HepG2 (cell line): ENCODE results near the gene MYO1G. TPM values are rescaled to one million over a fixed set of nuclear protein-coding genes. Genes with fewer than 3 reads are reported as not detected.

ENCODE experiments used
- ATAC-seq: fragments of 200-7000 bp; cut with Tn5 transposase; 3 replicates; pipeline ENCODE4 v1.9.1; 2020; ENCODE audit warnings: mild to moderate bottlenecking, moderate library complexity
- BruUV-seq: library from RNA; stranded (reverse); fragments of 400-500 nt; replicated peaks from 2 replicates; lab custom pipeline; 2021; lab: Mats Ljungman, UMichigan
- CTCF ChIA-PET: fragments of 300-600 bp; formaldehyde crosslinking; extraction: SDS; loops from one replicate; lab custom pipeline; 2021; ENCODE audit warnings: low total read pairs, inconsistent platforms, low intra/inter-chr PET ratio; lab: Yijun Ruan, JAX
- POLR2A ChIA-PET: fragments of 350-600 bp; sonication (Branson Sonifier 250); formaldehyde crosslinking; loops from one replicate; lab custom pipeline; 2020; ENCODE audit warnings: antibody characterized with exemption, inconsistent platforms; lab: Yijun Ruan, JAX
- DNase-seq: peaks from one replicate; pipeline ENCODE4 v3.0.0-alpha.2; 2015; ENCODE audit warnings: low spot score
- FAIRE-seq: peaks from 3 replicates; lab custom pipeline; 2011; peaks lifted over from hg19 to GRCh38; lab: Jason Lieb, UNC
- H2AFZ ChIP-seq: one replicate; pipeline ENCODE4 v1.6.1; 2011; ENCODE audit warnings: low read length, inconsistent platforms
- H3K27ac ChIP-seq: fragments of 300-600 bp; 3 replicates; pipeline ENCODE4 v1.8.0; 2011; ENCODE audit warnings: mixed run types, mild to moderate bottlenecking, mixed read lengths, low read length, inconsistent platforms; ENCODE audit not compliant: insufficient read depth; ENCODE audit errors: extremely low read length
- H3K27me3 ChIP-seq, 2 experiments: fragments of 200-600 bp in 1 of 2; 2 replicates in 1 of 2; 3 replicates in 1 of 2; pipeline versions ENCODE4 v1.6.0 to v1.8.0; 2011; ENCODE audit warnings: low read length in 2 of 2, mild to moderate bottlenecking in 2 of 2, moderate library complexity in 2 of 2, inconsistent platforms in 1 of 2; ENCODE audit not compliant: insufficient read depth in 2 of 2, control insufficient read depth in 1 of 2
- H3K36me3 ChIP-seq, 2 experiments: fragments of 200-600 bp in 1 of 2; replicated peaks in 1 of 2; 2 replicates in 1 of 2; 3 replicates in 1 of 2; pipeline versions ENCODE4 v1.5.1 to v1.8.0; 2011; ENCODE audit warnings: low read length in 2 of 2, inconsistent platforms in 1 of 2; ENCODE audit not compliant: insufficient read depth in 2 of 2, control insufficient read depth in 1 of 2
- H3K4me1 ChIP-seq: 2 replicates; pipeline ENCODE4 v1.5.1; 2012; ENCODE audit warnings: low read length, inconsistent platforms; ENCODE audit not compliant: insufficient read depth
- H3K4me2 ChIP-seq: 2 replicates; pipeline ENCODE4 v1.6.0; 2011; ENCODE audit warnings: low read depth, low read length, inconsistent platforms
- H3K4me3 ChIP-seq, 3 experiments: fragments of 200-600 bp in 1 of 3; sonication (generic), shearing (Covaris generic) in 1 of 3; replicated peaks in 1 of 3; 2 replicates each; pipeline ENCODE4 v1.5.1; 2011 to 2016; ENCODE audit warnings: low read length in 3 of 3, inconsistent platforms in 2 of 3, low read depth in 2 of 3, mild to moderate bottlenecking in 2 of 3, control low read depth in 1 of 3, mixed read lengths in 1 of 3; ENCODE audit not compliant: insufficient read depth in 1 of 3
- H3K79me2 ChIP-seq: one replicate; pipeline ENCODE4 v1.6.1; 2011; ENCODE audit warnings: low read length, inconsistent platforms; ENCODE audit not compliant: insufficient read depth
- H3K9ac ChIP-seq: 2 replicates; pipeline ENCODE4 v1.6.0; 2011; ENCODE audit warnings: mild to moderate bottlenecking, low read depth, low read length, inconsistent platforms; ENCODE audit not compliant: insufficient read depth
- H3K9me3 ChIP-seq: 2 replicates; pipeline ENCODE4 v1.5.1; 2012; ENCODE audit warnings: mild to moderate bottlenecking, low read length
- H4K20me1 ChIP-seq: 2 replicates; pipeline ENCODE4 v1.6.0; 2011; ENCODE audit warnings: inconsistent platforms, mild to moderate bottlenecking, low read length, moderate library complexity; ENCODE audit not compliant: insufficient read depth
- CEBPG ChIP-seq: IDR thresholded peaks from 2 replicates; pipeline ENCODE4 v1.6.1; 2016
- HIVEP1 ChIP-seq: sonication (generic); formaldehyde crosslinking; IDR thresholded peaks from 2 replicates; pipeline ENCODE4 v1.4.0; 2020; ENCODE audit warnings: mild to moderate bottlenecking, missing genetic modification reagents
- ZNF24 ChIP-seq: fragments of 450-650 bp; IDR thresholded peaks from 2 replicates; pipeline ENCODE4 v1.6.1; 2017; ENCODE audit warnings: antibody characterized with exemption, mild to moderate bottlenecking
- ZNF264 ChIP-seq: sonication (generic); formaldehyde crosslinking; IDR thresholded peaks from 2 replicates; pipeline ENCODE4 v1.4.0; 2020; ENCODE audit warnings: missing genetic modification reagents
- WGBS: methylation state at CpG from one replicate; pipeline ENCODE4 v1.1.6; 2017; ENCODE audit warnings: low lambda C conversion rate; 5-methylcytosine and 5-hydroxymethylcytosine counted together
- in situ Hi-C: cut with HindIII; loops from 2 replicates; pipeline ENCODE4 v1.10.0; 2017; ENCODE audit warnings: low pct_unique_long_range_greater_than_20kb; ENCODE audit not compliant: extremely low pct_ligation_motif_present
- intact Hi-C: fragments of 100-400 bp; cut with micrococcal nuclease; formaldehyde crosslinking; loops from one replicate; pipeline ENCODE4 v1.10.0; 2022; ENCODE audit not compliant: unreplicated experiment
- polyA plus RNA-seq, 8 experiments: library from polyadenylated mRNA; depleted of rRNA in 3 of 8; stranded (reverse) in 7 of 8; unstranded in 1 of 8; fragments of >200 nt; fragmentation: Illumina TruSeq in 4 of 8; extraction: Trizol in 4 of 8; gene quantifications; 2 replicates each; pipeline versions ENCODE4 v1.2.1 to v1.2.3, GENCODE V29; 2011 to 2016; ENCODE audit warnings: low read depth in 4 of 8, missing spikeins in 1 of 8, mixed read lengths in 1 of 8; ENCODE audit not compliant: insufficient read depth in 1 of 8
- total RNA-seq, 5 experiments: library from RNA; depleted of rRNA; stranded (reverse); fragments of >200 nt; fragmentation: Illumina TruSeq; extraction: Trizol; gene quantifications; 2 replicates each; pipeline ENCODE4 v1.2.3, GENCODE V29; 2016; ENCODE audit warnings: low read depth in 1 of 5
- TF ChIP-seq, protein P1 (sequence below), 2 experiments: sonication (generic) in 1 of 2; formaldehyde crosslinking in 1 of 2; IDR thresholded peaks; 2 replicates each; pipeline versions ENCODE4 v1.6.1 to v1.9.0; 2014 to 2022; ENCODE audit warnings: antibody characterized with exemption in 1 of 2, borderline replicate concordance in 1 of 2, inconsistent platforms in 1 of 2, low read depth in 1 of 2, missing genetic modification reagents in 1 of 2

MYO1G gene
- total and polyA plus RNA-seq, 2 of the 13 experiments (the other 11 are each of a cell fraction or from before 2014, with no cell fraction given): 0.29 to 1.1 TPM

DNA sequence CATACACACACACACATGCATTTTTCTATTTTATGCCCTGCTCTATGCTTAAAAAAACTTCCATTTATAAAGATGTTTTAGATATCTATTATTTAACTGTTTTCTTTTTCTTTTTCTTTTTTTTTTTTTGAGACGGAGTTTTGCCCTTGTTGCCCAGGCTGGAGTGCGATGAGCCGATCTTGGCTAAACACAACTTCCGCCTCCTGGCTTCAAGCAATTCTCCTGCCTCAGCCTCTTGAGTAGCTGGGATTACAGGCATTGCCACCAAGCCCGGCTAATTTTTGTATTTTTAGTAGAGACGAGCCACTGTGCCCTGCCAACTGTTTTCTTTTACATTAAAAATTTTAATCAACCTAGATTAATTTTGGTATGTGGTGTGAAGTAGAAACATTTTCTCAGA, 47.9 kb downstream of the MYO1G start (continued):
- TF ChIP-seq, protein P1, sequence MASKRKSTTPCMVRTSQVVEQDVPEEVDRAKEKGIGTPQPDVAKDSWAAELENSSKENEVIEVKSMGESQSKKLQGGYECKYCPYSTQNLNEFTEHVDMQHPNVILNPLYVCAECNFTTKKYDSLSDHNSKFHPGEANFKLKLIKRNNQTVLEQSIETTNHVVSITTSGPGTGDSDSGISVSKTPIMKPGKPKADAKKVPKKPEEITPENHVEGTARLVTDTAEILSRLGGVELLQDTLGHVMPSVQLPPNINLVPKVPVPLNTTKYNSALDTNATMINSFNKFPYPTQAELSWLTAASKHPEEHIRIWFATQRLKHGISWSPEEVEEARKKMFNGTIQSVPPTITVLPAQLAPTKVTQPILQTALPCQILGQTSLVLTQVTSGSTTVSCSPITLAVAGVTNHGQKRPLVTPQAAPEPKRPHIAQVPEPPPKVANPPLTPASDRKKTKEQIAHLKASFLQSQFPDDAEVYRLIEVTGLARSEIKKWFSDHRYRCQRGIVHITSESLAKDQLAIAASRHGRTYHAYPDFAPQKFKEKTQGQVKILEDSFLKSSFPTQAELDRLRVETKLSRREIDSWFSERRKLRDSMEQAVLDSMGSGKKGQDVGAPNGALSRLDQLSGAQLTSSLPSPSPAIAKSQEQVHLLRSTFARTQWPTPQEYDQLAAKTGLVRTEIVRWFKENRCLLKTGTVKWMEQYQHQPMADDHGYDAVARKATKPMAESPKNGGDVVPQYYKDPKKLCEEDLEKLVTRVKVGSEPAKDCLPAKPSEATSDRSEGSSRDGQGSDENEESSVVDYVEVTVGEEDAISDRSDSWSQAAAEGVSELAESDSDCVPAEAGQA (IDR thresholded peaks at IDR 0.05; ENCODE audit: low read depth): no peak
- TF ChIP-seq, protein P1 (CRISPR knock-in tag; IDR thresholded peaks at IDR 0.05; ENCODE audit: borderline replicate concordance): no peak
- TF ChIP-seq CEBPG (no peak), HIVEP1 (CRISPR knock-in tag) (no peak)

DNA sequence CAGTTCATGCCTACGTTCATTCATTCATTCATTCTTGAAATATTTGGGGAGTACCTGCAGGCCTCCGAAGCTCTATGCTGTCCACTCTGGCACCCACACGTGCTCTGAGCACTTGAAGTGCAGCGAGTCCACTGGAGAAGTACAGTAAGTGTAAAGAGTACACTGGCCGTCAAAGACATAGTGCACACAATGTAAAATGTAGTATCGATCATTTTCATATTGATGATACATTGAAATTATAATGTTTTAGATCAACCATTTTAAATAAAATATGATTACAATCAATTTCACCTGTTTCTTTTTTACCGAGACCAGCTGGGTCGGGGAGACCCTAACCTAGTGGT, 56.5 kb downstream of the MYO1G start:
- FAIRE-seq: no peak
- no peak for DNase-seq
- H3K9me3 ChIP-seq: no peaks in the 10 kb centered on the region
- H4K20me1 ChIP-seq: no peaks in the 10 kb centered on the region
- no peak overlapping the region for H3K4me3 ChIP-seq
- no TSS peak for BruUV-seq
- 43% methylated on average over 7 of the region's 8 CpGs for WGBS
- in situ Hi-C loops: no loop called here
- intact Hi-C loops: loop anchor here (1.0 kb wide), 3 partner anchors 65 to 334 kb away; no protein-coding TSS in a partner anchor
- ChIA-PET POLR2A (no interaction called here), CTCF (interaction anchor here (1.1 to 1.5 kb wide), 3 partner anchors 65 to 334 kb away, joined by 3 to 13 read pairs (median 11); no protein-coding TSS in a partner anchor)
- no peak overlapping the region for H2AFZ ChIP-seq
- no peaks in the 10 kb centered on the region for H3K79me2 ChIP-seq
- no peaks in the 10 kb centered on the region for H3K4me1 ChIP-seq
- peaks cover 0 to 4% of the 10 kb centered on the region in 2 experiments; a peak in 1 of 5 replicates for H3K27me3 ChIP-seq
- peak; percentile 45 for ATAC-seq
- no peak overlapping the region for H3K4me2 ChIP-seq
- no peaks in the 10 kb centered on the region for H3K36me3 ChIP-seq
- H3K9ac ChIP-seq: no peak overlapping the region
- TF ChIP-seq ZNF264 (CRISPR knock-in tag): no peak
- TF ChIP-seq ZNF24: peak; percentile 1; the same call in 1 of the 2 replicates
- no peak overlapping the region for H3K27ac ChIP-seq
